ENCODE results near the gene ASB5. TPM values are rescaled to one million over a fixed set of nuclear protein-coding genes. Genes with fewer than 3 reads are reported as not detected.

ASB5 gene
- total and polyA plus RNA-seq, 9 of the 15 experiments (the other 6 are each of a cell fraction or from before 2014, with no cell fraction given) = not detected

DNA sequence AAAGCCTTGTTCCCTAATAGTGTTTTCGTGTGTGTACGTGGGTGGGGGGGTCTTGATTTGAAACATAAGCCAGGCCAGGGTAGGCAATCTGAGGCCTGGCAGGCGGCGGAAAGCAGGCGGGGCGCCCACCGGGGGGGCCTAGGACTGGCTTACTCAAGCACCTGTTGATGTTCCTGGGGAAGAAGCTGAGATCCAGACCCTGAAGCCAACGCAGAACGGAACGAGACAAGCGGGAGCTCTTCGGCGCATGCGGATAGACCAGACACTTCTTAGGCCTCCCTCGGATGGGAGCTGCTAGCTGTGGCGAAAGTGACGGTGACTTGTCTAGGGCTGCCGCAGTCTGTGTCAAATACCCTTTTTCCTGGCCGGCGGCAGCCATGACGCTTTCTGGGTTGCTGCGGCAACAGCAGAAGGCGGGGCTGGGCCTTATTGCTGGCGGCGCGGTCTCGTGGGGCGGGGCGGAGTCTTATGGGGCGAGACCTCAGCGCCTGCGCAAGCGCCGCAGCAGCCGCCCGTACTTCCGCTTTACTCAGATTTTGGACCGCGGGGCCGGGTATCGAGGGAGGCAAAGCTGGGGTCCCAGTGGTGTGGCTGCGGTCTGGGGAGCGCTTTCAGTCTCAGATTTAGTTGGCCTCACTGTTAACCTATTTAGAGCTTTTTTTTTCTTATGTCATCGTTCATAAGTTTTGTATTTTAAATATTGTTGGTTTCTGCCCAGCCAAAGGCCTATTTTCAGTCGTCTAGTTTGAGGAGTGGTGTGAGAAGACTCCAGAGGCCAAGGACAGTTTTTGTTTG is 73.6 kb downstream of the ASB5 start, which contains the start of gene SPATA4 (continued):
- TF ChIP-seq, protein P1, sequence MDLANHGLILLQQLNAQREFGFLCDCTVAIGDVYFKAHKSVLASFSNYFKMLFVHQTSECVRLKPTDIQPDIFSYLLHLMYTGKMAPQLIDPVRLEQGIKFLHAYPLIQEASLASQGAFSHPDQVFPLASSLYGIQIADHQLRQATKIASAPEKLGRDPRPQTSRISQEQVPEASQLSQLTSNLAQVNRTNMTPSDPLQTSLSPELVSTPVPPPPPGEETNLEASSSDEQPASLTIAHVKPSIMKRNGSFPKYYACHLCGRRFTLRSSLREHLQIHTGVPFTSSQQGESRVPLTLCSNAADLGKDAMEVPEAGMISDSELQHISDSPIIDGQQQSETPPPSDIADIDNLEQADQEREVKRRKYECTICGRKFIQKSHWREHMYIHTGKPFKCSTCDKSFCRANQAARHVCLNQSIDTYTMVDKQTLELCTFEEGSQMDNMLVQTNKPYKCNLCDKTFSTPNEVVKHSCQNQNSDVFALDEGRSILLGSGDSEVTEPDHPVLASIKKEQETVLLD (IDR thresholded peaks at IDR 0.05) = peak; percentile 74; the same call in 1 of the 2 replicates
- TF ChIP-seq FOXJ2 (tag; IDR thresholded peaks at IDR 0.05) (0 out of 2 replicates have a peak, but pooled peaks have one; percentile 9), PHF20 (IDR thresholded peaks at IDR 0.05; ENCODE audit: partially characterized antibody) (peak; percentile 94), MEF2A (IDR thresholded peaks at IDR 0.05; ENCODE audit: control insufficient read depth, low read depth, low read length) (no peak), FOXK2 (conservative IDR thresholded peaks at IDR 0.05 in 1 of 2, IDR thresholded peaks at IDR 0.05 in 1 of 2; ENCODE audit: low read depth in 2 of 2) (peak; percentile 59 to 79), POLR2A (conservative IDR thresholded peaks at IDR 0.05) (peak; percentile 69), NRF1 (conservative IDR thresholded peaks at IDR 0.05 in 1 of 2, IDR thresholded peaks at IDR 0.05 in 1 of 2) (peak; percentile 96 to 97), ATF1 (CRISPR knock-in tag; IDR thresholded peaks at IDR 0.05) (no peak), ATF1 (tag; IDR thresholded peaks at IDR 0.05) (peak; percentile 50), POLR2H (tag; IDR thresholded peaks at IDR 0.05; ENCODE audit: low read depth) (peak; percentile 55; the same call in 1 of the 2 replicates), ZNF324 (CRISPR knock-in tag; IDR thresholded peaks at IDR 0.05) (no peak), SPI1 (IDR thresholded peaks at IDR 0.05; ENCODE audit: borderline replicate concordance, low read depth, low read length) (peak; percentile 42; the same call in 1 of the 2 replicates), ZNF699 (CRISPR knock-in tag; IDR thresholded peaks at IDR 0.05; ENCODE audit: insufficient replicate concordance) (no peak), NFIX (CRISPR knock-in tag; IDR thresholded peaks at IDR 0.05; ENCODE audit: low read depth) (no peak), MAFF (IDR thresholded peaks at IDR 0.05; ENCODE audit: low read length) (no peak), EZH2 (IDR thresholded peaks at IDR 0.05; ENCODE audit: borderline replicate concordance, low read depth, low read length) (no peak), L3MBTL2 (IDR thresholded peaks at IDR 0.05) (peak; percentile 80), ZMIZ1 (IDR thresholded peaks at IDR 0.05; ENCODE audit: low read depth in 2 of 2, low read length in 2 of 2) (no peak), HOMEZ (CRISPR knock-in tag; IDR thresholded peaks at IDR 0.05) (no peak), MYNN (IDR thresholded peaks at IDR 0.05) (no peak), MYNN (CRISPR knock-in tag; IDR thresholded peaks at IDR 0.05) (no peak)
